IPS-18a (cell line): ENCODE results near the gene SZT2.

Experiments used
- H3K27ac ChIP-seq: one replicate; pipeline ENCODE4 v1.5.1; 2013; ENCODE audit warnings: low read length
- H3K27me3 ChIP-seq: one replicate; pipeline ENCODE4 v1.6.1; 2013; ENCODE audit warnings: mild to moderate bottlenecking, low read length; ENCODE audit not compliant: control insufficient read depth, insufficient read depth
- H3K36me3 ChIP-seq: one replicate; pipeline ENCODE4 v1.6.1; 2013; ENCODE audit warnings: low read depth, low read length; ENCODE audit not compliant: control insufficient read depth
- H3K4me1 ChIP-seq: one replicate; pipeline ENCODE4 v1.6.1; 2013; ENCODE audit warnings: low read depth, low read length; ENCODE audit not compliant: control insufficient read depth
- H3K4me3 ChIP-seq: one replicate; pipeline ENCODE4 v1.5.1; 2013; ENCODE audit warnings: low read length
- H3K9ac ChIP-seq: one replicate; pipeline ENCODE4 v1.6.1; 2013; ENCODE audit warnings: mild to moderate bottlenecking, low read length, moderate library complexity
- H3K9me3 ChIP-seq: one replicate; pipeline ENCODE4 v1.6.1; 2013; ENCODE audit warnings: low read depth, low read length; ENCODE audit not compliant: control insufficient read depth

Gene SZT2

DNA sequence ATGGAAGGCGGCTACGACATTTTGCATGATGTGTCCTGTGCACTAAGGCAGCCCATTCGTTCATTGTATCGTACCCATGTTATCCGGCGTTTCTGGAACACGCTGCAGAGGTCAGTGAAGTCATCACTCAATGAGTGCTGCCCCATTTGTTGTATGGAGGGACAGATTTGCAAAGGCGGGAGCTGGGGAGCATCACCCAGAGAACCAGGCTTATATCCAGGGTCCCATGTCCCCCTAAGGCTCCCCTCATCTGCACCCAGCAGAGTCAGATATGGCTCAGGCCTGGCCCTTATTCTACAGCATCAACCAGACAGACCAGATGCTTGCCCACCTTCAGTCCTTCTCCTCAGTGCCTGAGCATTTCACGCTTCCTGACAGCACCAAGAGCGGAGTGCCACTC is 31.2 kb downstream of the SZT2 start:
- Histone ChIP-seq H3K4me3 (no peak overlapping the region), H3K27me3 (no peaks in the 10 kb centered on the region), H3K27ac (no peak overlapping the region), H3K36me3 (peaks cover 23% of the 10 kb centered on the region), H3K9ac (no peak overlapping the region), H3K9me3 (no peaks in the 10 kb centered on the region), H3K4me1 (no peaks in the 10 kb centered on the region)

DNA sequence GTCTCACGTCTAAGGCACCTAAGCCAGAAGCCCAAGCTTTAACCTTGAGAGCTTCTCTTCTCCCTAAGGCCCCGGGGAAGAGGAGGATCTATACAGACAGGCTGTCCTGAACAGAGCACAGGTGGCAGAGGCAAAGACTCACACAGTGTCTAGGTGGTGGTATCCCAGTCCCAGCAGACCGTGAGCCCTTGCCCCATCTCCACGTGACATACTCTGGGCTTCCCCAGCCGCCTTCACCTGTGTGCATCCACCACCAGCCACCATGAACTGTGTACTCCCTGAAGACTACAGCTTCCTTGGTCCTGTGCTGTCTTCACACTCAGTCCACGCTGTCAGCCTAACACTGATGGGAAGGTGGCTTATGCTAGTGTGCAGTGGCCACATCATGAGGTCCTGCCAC is 31.7 kb downstream of the SZT2 start:
- Histone ChIP-seq H3K27me3 (no peaks in the 10 kb centered on the region), H3K36me3 (peaks cover 23% of the 10 kb centered on the region), H3K4me1 (no peaks in the 10 kb centered on the region), H3K4me3 (no peak overlapping the region), H3K27ac (no peak overlapping the region), H3K9me3 (no peaks in the 10 kb centered on the region), H3K9ac (no peak overlapping the region)

DNA sequence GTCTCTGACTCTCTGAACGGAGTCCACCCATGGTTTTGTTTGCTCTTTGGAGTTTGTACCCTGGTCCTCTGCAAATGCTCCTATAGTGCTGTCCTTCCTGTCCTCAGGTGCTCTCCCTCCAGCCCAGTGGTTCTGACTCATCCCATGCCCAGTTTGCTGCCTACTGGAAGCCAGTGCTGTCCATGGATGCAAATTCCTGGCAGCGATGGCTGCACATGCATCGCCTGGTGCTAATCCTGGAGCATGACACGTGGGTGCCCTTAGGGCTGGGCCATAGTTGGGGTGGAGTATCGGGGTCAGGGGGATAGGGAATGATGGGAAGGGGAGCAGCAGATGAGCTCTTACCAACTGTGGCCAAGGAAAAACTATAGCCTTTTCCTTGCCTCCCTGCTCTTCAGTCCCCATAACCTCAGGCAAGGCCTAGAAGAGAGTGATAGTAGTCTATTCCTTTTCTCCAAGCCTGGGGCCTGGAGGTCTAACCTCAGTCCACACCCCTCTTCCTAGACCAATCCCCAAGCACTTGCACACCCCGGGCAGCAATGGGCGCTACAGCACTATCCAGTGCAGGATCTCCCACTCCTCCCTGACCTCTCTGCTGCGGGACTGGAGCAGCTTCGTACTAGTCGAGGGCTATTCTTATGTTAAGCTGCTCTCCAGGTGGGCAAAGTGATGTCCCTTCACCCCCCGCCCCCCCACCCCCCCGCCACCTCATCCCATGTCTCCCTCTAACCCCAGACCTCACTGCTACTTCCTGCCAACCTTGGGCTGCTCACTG is 32.5 kb downstream of the SZT2 start:
- Histone ChIP-seq H3K27ac (no peak overlapping the region), H3K4me1 (no peaks in the 10 kb centered on the region), H3K9ac (no peak overlapping the region), H3K27me3 (no peaks in the 10 kb centered on the region), H3K4me3 (no peak overlapping the region), H3K9me3 (no peaks in the 10 kb centered on the region), H3K36me3 (peaks cover 26% of the 10 kb centered on the region)

DNA sequence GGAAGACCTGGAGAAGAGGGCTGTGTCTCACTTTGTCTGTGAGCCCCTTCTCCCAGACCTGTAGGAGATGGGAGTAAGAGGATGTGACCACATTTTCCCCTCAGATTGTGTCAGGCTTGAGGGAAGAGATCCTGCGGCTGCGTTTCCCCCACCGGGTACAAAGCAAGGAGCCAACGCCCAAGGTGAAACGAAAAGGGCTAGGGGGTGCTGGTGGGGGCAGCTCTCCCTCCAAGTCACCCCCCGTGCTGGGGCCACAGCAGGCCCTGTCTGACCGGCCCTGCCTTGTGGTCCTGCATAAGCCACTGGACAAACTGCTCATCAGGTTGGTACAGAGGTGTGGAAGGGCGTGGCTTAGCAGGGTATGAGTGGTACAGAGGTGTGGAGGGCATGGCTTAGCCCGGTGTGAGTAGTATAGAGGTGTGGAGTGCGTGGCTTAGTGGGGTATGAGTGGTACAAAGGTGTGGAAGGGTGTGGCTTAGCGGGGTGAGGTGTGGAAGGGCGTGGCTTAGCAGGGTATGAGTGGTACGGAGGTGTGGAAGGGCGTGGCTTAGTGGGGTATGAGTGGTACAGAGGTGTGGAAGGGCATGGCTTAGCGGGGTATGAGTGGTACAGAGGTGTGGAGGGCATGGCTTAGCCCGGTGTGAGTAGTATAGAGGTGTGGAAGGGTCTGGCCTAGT is 33.4 kb downstream of the SZT2 start:
- H3K27ac ChIP-seq = no peak overlapping the region
- H3K4me3 ChIP-seq = no peak overlapping the region
- H3K27me3 ChIP-seq = no peaks in the 10 kb centered on the region
- H3K9ac ChIP-seq = no peak overlapping the region
- H3K4me1 ChIP-seq = no peaks in the 10 kb centered on the region
- peaks cover 35% of the 10 kb centered on the region for H3K36me3 ChIP-seq
- H3K9me3 ChIP-seq = no peaks in the 10 kb centered on the region

DNA sequence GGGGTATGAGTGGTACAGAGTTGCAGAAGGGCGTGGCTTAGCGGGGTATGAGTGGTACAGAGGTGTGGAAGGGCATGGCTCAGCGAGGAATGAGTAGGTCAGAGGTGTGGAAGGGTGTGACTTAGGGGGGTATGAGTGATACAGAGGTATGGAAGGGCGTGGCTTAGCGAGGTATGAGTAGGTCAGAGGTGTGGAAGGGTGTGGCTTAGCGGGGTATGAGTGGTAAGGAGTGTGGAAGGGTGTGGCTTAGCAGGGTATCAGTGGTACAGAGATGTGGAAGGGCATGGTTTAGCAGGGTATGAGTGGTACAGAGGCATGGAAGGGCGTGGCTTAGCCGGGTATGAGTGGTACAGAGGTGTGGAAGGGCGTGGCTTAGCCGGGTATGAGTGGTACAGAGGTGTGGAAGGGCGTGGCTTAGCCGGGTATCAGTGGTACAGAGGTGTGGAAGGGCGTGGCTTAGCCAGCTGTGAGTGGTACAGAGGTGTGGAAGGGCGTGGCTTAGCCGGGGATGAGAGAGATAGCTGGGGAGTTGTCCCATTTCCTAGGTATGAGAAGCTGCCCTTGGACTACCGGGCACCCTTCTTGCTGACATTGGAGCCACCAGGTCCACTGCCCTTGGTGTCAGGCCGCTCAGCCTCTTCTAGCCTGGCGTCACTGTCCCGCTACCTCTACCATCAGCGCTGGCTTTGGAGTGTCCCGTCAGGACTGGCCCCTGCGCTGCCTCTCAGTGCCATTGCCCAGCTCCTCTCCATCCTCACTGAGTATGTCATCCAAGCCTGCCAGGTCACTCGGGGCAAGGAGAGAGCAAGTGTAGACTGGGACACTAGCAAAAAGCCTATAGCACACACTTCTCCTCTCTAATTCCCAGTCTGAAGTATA is 34.2 kb downstream of the SZT2 start:
- no peak overlapping the region for H3K27ac ChIP-seq
- no peaks in the 10 kb centered on the region for H3K4me1 ChIP-seq
- peaks cover 38% of the 10 kb centered on the region for H3K36me3 ChIP-seq
- H3K9me3 ChIP-seq = no peaks in the 10 kb centered on the region
- H3K4me3 ChIP-seq = no peak overlapping the region
- no peaks in the 10 kb centered on the region for H3K27me3 ChIP-seq
- no peak overlapping the region for H3K9ac ChIP-seq

GRCh38 chr1:43425045-43425444 is 35.3 kb downstream of the SZT2 start:
- Histone ChIP-seq H3K9ac (no peak overlapping the region), H3K9me3 (no peaks in the 10 kb centered on the region), H3K27ac (no peak overlapping the region), H3K4me1 (no peaks in the 10 kb centered on the region), H3K36me3 (peaks cover 35% of the 10 kb centered on the region), H3K27me3 (no peaks in the 10 kb centered on the region), H3K4me3 (no peak overlapping the region)

DNA sequence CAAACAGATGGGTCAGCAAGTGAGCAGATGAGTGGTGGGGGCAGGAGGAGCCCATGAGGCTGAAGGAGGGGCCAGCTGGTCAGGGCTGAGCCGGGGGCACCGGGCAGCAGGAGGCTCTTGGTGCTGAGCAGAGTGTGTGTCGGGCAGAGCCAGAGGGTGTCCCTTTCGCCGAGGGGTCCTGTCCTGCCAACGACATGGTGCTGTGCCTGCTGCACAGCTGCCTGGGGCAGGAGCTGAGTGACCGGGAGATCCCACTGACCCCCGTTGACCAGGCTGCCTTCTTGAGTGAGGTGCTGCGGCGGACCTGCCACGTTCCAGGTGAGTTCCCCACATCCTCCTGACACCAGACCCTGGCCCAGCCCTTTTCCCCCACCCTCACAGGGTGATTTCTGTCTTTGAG is 36.5 kb downstream of the SZT2 start:
- no peak overlapping the region for H3K27ac ChIP-seq
- H3K36me3 ChIP-seq = peaks cover 32% of the 10 kb centered on the region
- no peaks in the 10 kb centered on the region for H3K4me1 ChIP-seq
- H3K9me3 ChIP-seq = no peaks in the 10 kb centered on the region
- H3K4me3 ChIP-seq = no peak overlapping the region
- H3K9ac ChIP-seq = no peak overlapping the region
- no peaks in the 10 kb centered on the region for H3K27me3 ChIP-seq

GRCh38 chr1:43427524-43427923 is 37.8 kb downstream of the SZT2 start:
- Histone ChIP-seq H3K27me3 (no peaks in the 10 kb centered on the region), H3K27ac (no peak overlapping the region), H3K9ac (no peak overlapping the region), H3K9me3 (no peaks in the 10 kb centered on the region), H3K4me3 (no peak overlapping the region), H3K36me3 (peaks cover 36% of the 10 kb centered on the region), H3K4me1 (no peaks in the 10 kb centered on the region)

DNA sequence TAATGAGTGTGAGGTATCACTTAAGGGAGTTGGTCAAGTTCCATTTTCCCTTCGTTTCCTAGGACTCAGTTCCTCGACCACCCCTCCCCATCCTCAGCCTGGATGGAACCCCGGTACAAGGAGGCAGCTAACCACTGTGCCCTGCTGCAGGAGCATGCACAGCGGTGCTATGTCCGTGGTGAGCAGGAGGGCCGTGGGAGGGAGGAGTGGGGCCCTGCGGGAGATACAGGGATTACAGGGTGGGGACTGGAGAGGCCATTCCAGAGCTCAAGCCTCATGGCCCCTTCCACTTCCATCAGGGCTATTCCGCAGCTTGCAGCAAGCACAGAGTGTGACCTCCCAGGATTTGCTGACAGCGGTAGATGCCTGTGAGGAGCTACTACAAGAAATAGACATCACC is 38.2 kb downstream of the SZT2 start:
- Histone ChIP-seq H3K27ac (no peak overlapping the region), H3K9me3 (no peaks in the 10 kb centered on the region), H3K4me3 (no peak overlapping the region), H3K27me3 (no peaks in the 10 kb centered on the region), H3K4me1 (no peaks in the 10 kb centered on the region), H3K36me3 (peaks cover 36% of the 10 kb centered on the region), H3K9ac (no peak overlapping the region)

DNA sequence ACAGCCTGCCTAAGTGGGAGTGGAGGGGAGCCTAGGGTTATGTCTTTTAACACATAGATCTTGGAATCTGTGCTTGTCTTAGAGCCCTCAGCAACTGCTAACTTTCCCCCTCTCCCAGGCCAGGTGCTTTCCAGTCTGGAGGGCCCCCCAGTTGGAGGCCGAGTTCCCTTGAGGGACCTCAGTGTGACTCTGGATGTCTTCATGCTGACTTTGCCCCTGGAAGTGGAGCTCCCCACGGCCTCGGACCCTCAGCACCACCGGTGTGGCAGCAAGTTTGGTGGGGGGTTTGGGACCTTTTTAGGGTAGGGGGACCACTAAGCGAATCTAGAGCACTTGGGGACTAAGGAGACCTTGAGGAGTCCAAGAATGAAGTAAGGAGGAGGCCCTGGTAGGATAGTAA is 41.1 kb downstream of the SZT2 start:
- Histone ChIP-seq H3K9ac (no peak overlapping the region), H3K27ac (no peak overlapping the region), H3K4me3 (no peak overlapping the region), H3K4me1 (no peaks in the 10 kb centered on the region), H3K36me3 (peaks cover 32% of the 10 kb centered on the region), H3K9me3 (no peaks in the 10 kb centered on the region), H3K27me3 (no peaks in the 10 kb centered on the region)

- H3K36me3 ChIP-seq = peaks cover 31% of the 10 kb centered on the region
Measured at GRCh38 chr1:43431676-43432075, 42.0 kb downstream of the SZT2 start.

More at GRCh38 chr1:43431676-43432075, 42.0 kb downstream of the SZT2 start:
- H3K9me3 ChIP-seq = no peaks in the 10 kb centered on the region
- no peak overlapping the region for H3K9ac ChIP-seq
- H3K27ac ChIP-seq = no peak overlapping the region
- H3K4me1 ChIP-seq = no peaks in the 10 kb centered on the region
- H3K27me3 ChIP-seq = no peaks in the 10 kb centered on the region
- H3K4me3 ChIP-seq = no peak overlapping the region
